Omental fat pad (tissue), 4 donors: ENCODE measurements around the gene CACNA1A. TPM values are rescaled to one million over a fixed set of nuclear protein-coding genes. Genes with fewer than 3 reads are reported as not detected.

Experiments
- ATAC-seq: fragments of 150-250 bp; one replicate; pipeline ENCODE4 v1.9.1; 2016; ENCODE audit warnings: mild to moderate bottlenecking, moderate library complexity; ENCODE audit not compliant: low FRiP score
- DNase-seq: peaks from one replicate; pipeline ENCODE4 v3.0.0-alpha.2; 2019; ENCODE audit warnings: low spot score
- total RNA-seq, 4 donors: library from RNA; depleted of rRNA; stranded (reverse); fragments of >200 nt; gene quantifications; one replicate each; pipeline ENCODE4 v1.1.0, GENCODE V29; 2016
- TF ChIP-seq, protein P1 (sequence below), 3 donors: fragments of 450-650 bp; IDR thresholded peaks; one replicate each; pipeline ENCODE4 v1.5.1; 2016 to 2017; ENCODE audit warnings: antibody characterized with exemption in 3 of 3, mild to moderate bottlenecking in 3 of 3, moderate library complexity in 2 of 3

Gene CACNA1A
- total RNA-seq, 4 donors from 2014 or later, result 0.44 to 2.7 (median 0.71) TPM

DNA sequence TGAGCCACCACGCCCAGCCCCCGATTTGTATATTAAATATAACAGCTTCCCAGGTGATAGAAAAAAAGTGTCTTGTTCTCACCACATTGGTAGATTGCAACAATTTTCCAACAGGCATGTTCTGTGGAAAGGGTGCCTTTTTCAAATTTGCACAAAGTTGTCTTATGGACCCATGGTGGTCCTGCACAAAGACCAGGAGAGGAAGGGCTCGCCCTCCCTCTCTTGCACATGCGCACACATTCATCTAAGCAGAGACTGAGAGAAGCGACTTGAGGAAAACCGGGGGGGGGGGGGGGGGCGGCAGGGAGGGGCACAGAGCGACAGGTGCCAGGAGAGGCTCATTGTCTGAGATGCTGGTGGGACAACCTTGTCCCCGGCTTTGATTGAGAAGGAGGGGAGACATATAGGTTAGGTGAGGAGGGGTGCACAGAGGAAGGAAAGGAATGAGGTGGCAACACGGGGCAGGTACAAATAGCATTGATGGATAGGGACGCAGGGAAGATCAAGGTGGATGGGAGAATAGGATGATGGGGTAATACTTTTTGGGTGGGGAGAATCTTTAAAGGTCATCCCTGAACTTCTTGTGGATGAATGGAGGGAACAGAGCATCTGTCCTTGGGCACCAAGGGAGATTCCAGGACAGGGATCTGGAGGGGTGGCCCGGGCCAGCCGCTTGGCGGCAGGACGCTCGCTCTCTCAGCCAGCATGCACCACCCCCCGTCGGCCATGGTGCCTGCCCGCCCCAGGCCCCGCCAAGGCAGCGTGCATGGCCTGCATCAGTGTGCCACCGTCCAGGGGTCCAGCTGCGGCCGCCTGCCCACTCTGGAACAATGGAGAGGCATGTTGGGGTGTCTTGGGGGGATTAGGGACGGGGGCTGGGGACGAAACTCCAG is 280.1 kb downstream of the CACNA1A start:
- DNase-seq (no peak), ATAC-seq (no peak)
- TF ChIP-seq, protein P1, sequence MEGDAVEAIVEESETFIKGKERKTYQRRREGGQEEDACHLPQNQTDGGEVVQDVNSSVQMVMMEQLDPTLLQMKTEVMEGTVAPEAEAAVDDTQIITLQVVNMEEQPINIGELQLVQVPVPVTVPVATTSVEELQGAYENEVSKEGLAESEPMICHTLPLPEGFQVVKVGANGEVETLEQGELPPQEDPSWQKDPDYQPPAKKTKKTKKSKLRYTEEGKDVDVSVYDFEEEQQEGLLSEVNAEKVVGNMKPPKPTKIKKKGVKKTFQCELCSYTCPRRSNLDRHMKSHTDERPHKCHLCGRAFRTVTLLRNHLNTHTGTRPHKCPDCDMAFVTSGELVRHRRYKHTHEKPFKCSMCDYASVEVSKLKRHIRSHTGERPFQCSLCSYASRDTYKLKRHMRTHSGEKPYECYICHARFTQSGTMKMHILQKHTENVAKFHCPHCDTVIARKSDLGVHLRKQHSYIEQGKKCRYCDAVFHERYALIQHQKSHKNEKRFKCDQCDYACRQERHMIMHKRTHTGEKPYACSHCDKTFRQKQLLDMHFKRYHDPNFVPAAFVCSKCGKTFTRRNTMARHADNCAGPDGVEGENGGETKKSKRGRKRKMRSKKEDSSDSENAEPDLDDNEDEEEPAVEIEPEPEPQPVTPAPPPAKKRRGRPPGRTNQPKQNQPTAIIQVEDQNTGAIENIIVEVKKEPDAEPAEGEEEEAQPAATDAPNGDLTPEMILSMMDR (IDR thresholded peaks at IDR 0.05), result no peak

DNA sequence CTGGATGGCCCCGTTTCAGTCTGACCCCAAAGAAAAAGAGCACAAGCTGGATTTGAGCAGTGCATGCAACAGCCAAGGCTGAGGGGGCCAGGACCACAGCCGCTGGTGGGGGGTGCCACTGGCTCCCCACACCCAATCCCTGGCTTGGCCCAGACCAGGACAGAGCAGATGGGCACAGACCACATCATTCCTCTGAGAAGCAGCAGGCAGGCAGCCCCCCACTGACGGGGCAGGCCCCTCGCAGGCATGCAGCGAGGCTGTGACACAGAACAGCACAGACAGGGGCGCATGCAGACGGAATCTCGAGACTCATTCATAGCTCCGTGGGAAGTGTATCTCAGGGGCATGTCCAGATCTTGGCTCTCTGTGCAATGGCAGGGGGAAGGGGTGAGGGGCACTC is 281.2 kb downstream of the CACNA1A start:
- TF ChIP-seq, protein P1 (IDR thresholded peaks at IDR 0.05), result no peak
- DNase-seq (no peak), ATAC-seq (no peak)

GRCh38 chr19:13220847-13221246 is 285.4 kb downstream of the CACNA1A start:
- TF ChIP-seq, protein P1 (IDR thresholded peaks at IDR 0.05), result no peak
- ATAC-seq (no peak), DNase-seq (no peak)

DNA sequence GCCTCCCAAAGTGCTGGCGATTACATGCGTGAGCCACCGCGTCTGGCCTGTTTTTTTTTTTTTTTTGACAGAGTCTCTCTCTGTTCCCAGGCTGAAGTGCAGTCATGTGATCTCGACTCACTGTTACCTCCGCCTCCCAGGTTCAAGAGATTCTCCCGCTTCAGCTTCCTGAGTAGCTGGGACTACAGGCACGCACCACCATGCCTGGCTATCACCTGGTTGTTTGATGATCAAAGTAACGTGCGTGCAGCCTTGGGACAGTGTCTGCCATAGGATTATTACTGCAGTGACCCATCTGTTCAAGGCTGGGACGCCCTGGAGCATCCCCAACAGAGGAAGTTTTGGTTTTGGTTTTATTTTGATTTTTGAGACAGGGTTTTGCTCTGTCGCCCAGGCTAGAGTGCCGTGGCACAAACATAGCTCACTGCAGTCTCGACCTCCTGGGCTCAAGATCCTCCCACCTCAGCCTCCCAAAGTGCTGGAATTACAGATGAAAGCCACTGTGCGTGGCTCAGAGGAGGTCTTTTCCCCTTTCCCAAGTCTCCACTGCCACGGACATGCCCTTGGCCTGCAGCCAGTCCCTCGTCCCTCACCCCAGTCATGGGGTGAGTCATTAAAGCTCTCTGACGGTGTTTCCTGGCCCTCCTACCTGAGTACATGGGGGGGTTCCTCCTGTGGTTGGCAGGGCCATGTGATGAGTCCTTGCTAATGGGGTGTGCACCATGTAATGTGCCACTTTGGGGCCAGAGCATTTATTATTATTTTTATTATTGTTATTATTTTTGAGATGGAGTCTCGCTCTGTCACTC is 290.5 kb downstream of the CACNA1A start:
- ATAC-seq (no peak), DNase-seq (no peak)
- TF ChIP-seq, protein P1 (IDR thresholded peaks at IDR 0.05), result no peak

DNA sequence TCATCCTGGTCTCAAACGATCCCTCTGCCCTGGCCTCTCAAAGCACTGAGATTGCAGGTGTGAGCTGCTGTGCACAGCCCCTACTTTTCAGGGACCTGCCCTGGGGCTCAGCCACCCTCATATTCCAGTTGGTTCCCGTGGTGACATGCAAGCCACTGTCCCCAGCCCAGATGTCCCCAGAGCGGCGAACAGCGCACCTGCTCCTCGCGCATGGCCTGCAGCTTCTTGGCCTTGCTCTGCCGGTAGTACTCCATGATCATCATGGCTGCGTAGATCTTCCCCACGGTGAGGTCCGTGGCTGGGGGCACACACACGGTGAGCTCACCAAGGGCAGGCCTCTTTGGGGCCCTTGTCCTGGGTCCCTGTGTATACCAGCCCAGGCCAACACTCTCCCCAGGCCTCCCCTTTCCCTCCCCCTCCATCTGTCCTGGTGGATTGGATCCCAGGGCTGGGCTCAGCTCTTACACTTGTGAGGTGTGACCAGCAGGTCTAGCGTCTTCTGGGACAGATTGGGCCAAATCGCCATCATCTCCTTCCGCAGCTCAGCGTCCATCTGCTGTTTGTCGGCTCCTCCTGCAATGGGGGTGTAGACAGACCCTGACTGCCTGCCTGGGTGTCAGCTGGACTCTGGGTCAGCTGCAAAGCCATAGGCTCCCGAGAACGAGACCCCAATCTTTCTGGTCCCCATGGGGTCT is 292.1 kb downstream of the CACNA1A start:
- DNase-seq (no peak), ATAC-seq (no peak)
- TF ChIP-seq, protein P1 (IDR thresholded peaks at IDR 0.05), result no peak

DNA sequence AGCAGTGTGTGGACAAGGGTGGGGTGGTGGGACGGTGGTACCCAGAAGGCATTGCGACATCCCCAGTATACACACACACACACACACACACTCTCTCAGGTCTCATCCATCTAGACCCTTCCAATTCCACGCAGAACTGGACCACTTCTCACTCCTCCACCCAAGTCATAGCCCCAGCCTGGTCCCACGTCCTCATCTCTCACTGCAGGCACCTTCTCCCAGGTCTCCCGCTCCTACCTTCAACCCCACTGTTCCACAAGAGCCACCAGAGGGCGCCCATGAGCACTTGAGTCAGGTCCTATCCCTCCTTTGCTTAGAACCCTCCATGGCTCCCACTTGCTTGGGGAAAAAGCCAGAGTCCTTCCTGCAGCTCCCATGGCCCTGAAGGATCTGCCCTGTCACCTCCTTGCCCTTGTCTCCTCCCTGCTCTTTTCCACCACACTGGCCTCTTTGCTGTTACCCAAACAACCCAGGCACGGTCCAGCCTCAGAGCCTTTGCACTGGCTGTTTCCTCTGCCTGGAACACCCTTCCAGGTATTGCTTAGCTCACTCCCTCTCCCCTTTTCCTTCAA is 293.4 kb downstream of the CACNA1A start:
- ATAC-seq (peak; percentile 38), DNase-seq (peak; percentile 35)
- TF ChIP-seq, protein P1 (IDR thresholded peaks at IDR 0.05), result no peak
